A549 (cell line): Measurements from ENCODE around the gene PRSS35.

Experiments used
- CTCF ChIP-seq: fragments of >200 bp; sonication (Bioruptor Twin); formaldehyde crosslinking; IDR thresholded peaks from 3 replicates; pipeline ENCODE4 v1.5.1; 2016
- ESRRA ChIP-seq: fragments of 150-350 bp; IDR thresholded peaks from 2 replicates; pipeline ENCODE4 v1.6.1; 2014; ENCODE audit warnings: mild to moderate bottlenecking, low read length, borderline replicate concordance
- HDAC2 ChIP-seq: fragments of 200-600 bp; sonication (generic); IDR thresholded peaks from 2 replicates; pipeline ENCODE4 v1.6.1; 2016
- HOXA7 ChIP-seq: fragments of 250-450 bp; sonication (Bioruptor Pico); IDR thresholded peaks from 2 replicates; pipeline ENCODE4 v1.5.0; 2020; ENCODE audit warnings: mild to moderate bottlenecking, moderate library complexity
- MAX ChIP-seq: IDR thresholded peaks from 2 replicates; pipeline ENCODE4 v1.6.1; 2012
- PBX3 ChIP-seq: IDR thresholded peaks from 2 replicates; pipeline ENCODE4 v1.6.1; 2012
- RAD21 ChIP-seq, 2 experiments: fragments of >200 bp in 1 of 2; sonication (Bioruptor Twin) in 1 of 2; formaldehyde crosslinking in 1 of 2; IDR thresholded peaks in 1 of 2; conservative IDR thresholded peaks in 1 of 2; 2 replicates in 1 of 2; 3 replicates in 1 of 2; pipeline ENCODE4 v1.6.1; 2012 to 2018; ENCODE audit warnings: inconsistent platforms in 1 of 2
- RFX5 ChIP-seq: fragments of 450-650 bp; IDR thresholded peaks from 2 replicates; pipeline ENCODE4 v1.7.1; 2014; ENCODE audit warnings: antibody characterized with exemption, mild to moderate bottlenecking, moderate library complexity
- SMC3 ChIP-seq: fragments of >200 bp; sonication (Bioruptor Twin); formaldehyde crosslinking; IDR thresholded peaks from 3 replicates; pipeline ENCODE4 v1.6.1; 2018; ENCODE audit warnings: inconsistent platforms
- TF ChIP-seq, protein P1 (sequence below): fragments of 250-450 bp; sonication (Bioruptor Pico); IDR thresholded peaks from 2 replicates; pipeline ENCODE4 v1.5.0; 2021; ENCODE audit warnings: mild to moderate bottlenecking, moderate library complexity, borderline replicate concordance
- TF ChIP-seq, protein P2 (sequence below): fragments of >200 bp; sonication (Bioruptor Twin); formaldehyde crosslinking; IDR thresholded peaks from 3 replicates; pipeline ENCODE4 v1.6.1; 2016
- TF ChIP-seq, protein P3 (sequence below): fragments of 200-600 bp; sonication (generic); IDR thresholded peaks from 2 replicates; pipeline ENCODE4 v1.6.1; 2016; ENCODE audit warnings: antibody characterized with exemption, mild to moderate bottlenecking, moderate library complexity

- TF ChIP-seq SMC3 (no peak), MAX (no peak), CTCF (no peak), HOXA7 (CRISPR knock-in tag) (no peak), RAD21 (conservative IDR thresholded peaks at IDR 0.05 in 1 of 2, IDR thresholded peaks at IDR 0.05 in 1 of 2) (no peak), HDAC2 (no peak), RFX5 (no peak), PBX3 (no peak), ESRRA (no peak)
- TF ChIP-seq, protein P1, sequence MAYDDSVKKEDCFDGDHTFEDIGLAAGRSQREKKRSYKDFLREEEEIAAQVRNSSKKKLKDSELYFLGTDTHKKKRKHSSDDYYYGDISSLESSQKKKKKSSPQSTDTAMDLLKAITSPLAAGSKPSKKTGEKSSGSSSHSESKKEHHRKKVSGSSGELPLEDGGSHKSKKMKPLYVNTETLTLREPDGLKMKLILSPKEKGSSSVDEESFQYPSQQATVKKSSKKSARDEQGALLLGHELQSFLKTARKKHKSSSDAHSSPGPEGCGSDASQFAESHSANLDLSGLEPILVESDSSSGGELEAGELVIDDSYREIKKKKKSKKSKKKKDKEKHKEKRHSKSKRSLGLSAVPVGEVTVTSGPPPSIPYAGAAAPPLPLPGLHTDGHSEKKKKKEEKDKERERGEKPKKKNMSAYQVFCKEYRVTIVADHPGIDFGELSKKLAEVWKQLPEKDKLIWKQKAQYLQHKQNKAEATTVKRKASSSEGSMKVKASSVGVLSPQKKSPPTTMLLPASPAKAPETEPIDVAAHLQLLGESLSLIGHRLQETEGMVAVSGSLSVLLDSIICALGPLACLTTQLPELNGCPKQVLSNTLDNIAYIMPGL (CRISPR knock-in tag) = no peak
- TF ChIP-seq, protein P2, sequence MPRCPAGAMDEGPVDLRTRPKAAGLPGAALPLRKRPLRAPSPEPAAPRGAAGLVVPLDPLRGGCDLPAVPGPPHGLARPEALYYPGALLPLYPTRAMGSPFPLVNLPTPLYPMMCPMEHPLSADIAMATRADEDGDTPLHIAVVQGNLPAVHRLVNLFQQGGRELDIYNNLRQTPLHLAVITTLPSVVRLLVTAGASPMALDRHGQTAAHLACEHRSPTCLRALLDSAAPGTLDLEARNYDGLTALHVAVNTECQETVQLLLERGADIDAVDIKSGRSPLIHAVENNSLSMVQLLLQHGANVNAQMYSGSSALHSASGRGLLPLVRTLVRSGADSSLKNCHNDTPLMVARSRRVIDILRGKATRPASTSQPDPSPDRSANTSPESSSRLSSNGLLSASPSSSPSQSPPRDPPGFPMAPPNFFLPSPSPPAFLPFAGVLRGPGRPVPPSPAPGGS = no peak
- TF ChIP-seq, protein P3, sequence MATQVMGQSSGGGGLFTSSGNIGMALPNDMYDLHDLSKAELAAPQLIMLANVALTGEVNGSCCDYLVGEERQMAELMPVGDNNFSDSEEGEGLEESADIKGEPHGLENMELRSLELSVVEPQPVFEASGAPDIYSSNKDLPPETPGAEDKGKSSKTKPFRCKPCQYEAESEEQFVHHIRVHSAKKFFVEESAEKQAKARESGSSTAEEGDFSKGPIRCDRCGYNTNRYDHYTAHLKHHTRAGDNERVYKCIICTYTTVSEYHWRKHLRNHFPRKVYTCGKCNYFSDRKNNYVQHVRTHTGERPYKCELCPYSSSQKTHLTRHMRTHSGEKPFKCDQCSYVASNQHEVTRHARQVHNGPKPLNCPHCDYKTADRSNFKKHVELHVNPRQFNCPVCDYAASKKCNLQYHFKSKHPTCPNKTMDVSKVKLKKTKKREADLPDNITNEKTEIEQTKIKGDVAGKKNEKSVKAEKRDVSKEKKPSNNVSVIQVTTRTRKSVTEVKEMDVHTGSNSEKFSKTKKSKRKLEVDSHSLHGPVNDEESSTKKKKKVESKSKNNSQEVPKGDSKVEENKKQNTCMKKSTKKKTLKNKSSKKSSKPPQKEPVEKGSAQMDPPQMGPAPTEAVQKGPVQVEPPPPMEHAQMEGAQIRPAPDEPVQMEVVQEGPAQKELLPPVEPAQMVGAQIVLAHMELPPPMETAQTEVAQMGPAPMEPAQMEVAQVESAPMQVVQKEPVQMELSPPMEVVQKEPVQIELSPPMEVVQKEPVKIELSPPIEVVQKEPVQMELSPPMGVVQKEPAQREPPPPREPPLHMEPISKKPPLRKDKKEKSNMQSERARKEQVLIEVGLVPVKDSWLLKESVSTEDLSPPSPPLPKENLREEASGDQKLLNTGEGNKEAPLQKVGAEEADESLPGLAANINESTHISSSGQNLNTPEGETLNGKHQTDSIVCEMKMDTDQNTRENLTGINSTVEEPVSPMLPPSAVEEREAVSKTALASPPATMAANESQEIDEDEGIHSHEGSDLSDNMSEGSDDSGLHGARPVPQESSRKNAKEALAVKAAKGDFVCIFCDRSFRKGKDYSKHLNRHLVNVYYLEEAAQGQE = no peak
These were observed 27.3 kb downstream of the PRSS35 start for GRCh38 chr6:83539678-83540077.
